Measurements from ENCODE around the gene CACNA2D2. TPM values are rescaled to one million over a fixed set of nuclear protein-coding genes. Genes with fewer than 3 reads are reported as not detected.

The CACNA2D2 gene
- total RNA-seq, 1 donor from 2014 or later: 1.0 TPM

GRCh38 chr3:50365842-50366220 is 137.6 kb downstream of the CACNA2D2 start:
- H3K9ac ChIP-seq (ENCODE audit: low read depth in 1 of 3, low read length in 3 of 3): no peak overlapping the region
- peak overlapping the region in 1 of 3 donors; percentile 51 for H3K4me3 ChIP-seq (ENCODE audit: low read length in 3 of 3)
- no peaks in the 10 kb centered on the region for H3K9me3 ChIP-seq (ENCODE audit: control insufficient read depth in 3 of 3, low read length in 3 of 3)
- H3K4me1 ChIP-seq (ENCODE audit: control insufficient read depth in 3 of 3, insufficient read depth in 3 of 3, low read length in 3 of 3): peaks cover 0 to 15% (median 11%) of the 10 kb centered on the region in 3 donors
- H3K27me3 ChIP-seq (ENCODE audit: control insufficient read depth in 3 of 3, insufficient read depth in 3 of 3, low read length in 3 of 3): peaks cover 0 to 4% (median under 1%) of the 10 kb centered on the region in 3 donors
- H3K27ac ChIP-seq (ENCODE audit: low read depth, low read length): no peak overlapping the region
- no peaks in the 10 kb centered on the region for H3K36me3 ChIP-seq (ENCODE audit: control insufficient read depth in 3 of 3, insufficient read depth in 3 of 3, low read length in 3 of 3)

DNA sequence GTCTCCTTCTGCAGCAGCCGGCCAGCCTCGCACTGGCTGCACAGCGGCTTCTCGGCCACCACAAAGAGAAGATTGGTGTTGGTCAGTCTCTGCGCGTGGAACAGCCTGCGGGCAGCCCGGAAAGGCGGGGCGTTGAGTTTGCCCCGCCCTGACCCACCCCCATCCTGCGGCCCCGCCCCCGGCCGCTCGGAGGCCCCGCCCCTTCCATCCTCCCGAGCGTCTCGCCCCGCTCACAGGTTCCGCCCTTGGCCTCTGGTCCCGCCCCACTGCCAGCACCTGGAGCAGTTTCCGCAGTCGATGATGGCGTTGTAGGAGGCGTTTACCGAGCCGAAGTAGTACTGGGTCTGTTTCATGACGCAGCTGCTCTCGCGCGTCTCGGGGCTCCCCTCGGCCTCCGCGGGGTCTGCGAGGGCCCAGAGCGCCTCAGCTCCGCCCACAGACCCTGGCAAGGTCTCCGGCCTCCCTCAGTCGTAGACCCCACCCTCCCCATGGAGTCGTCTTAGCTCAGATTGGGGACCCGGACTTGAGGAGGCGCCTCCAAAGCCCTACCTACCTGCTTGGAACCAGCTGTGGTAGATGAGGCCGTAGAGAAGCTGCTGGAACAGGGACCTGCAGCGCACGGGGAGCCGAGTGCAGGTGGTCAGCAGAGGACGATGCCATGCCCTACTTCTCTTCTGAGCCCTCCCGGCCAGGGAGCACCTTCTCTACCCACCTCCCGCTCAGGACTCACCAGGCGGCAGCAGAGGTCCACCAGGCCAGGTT is 138.2 kb downstream of the CACNA2D2 start:
- Histone ChIP-seq H3K4me1 (ENCODE audit: control insufficient read depth in 3 of 3, insufficient read depth in 3 of 3, low read length in 3 of 3) (peaks cover 0 to 15% (median 11%) of the 10 kb centered on the region in 3 donors), H3K9me3 (ENCODE audit: control insufficient read depth in 3 of 3, low read length in 3 of 3) (no peaks in the 10 kb centered on the region), H3K27me3 (ENCODE audit: control insufficient read depth in 3 of 3, insufficient read depth in 3 of 3, low read length in 3 of 3) (peaks cover 0 to 4% (median 0%) of the 10 kb centered on the region in 3 donors), H3K27ac (ENCODE audit: low read depth, low read length) (no peak overlapping the region), H3K4me3 (ENCODE audit: low read length in 3 of 3) (peak overlapping the region; percentile 51 to 63 (median 59)), H3K36me3 (ENCODE audit: control insufficient read depth in 3 of 3, insufficient read depth in 3 of 3, low read length in 3 of 3) (no peaks in the 10 kb centered on the region), H3K9ac (ENCODE audit: low read depth in 1 of 3, low read length in 3 of 3) (no peak overlapping the region)

GRCh38 chr3:50364573-50365079 is 138.8 kb downstream of the CACNA2D2 start:
- H3K9me3 ChIP-seq (ENCODE audit: control insufficient read depth in 3 of 3, low read length in 3 of 3): no peaks in the 10 kb centered on the region
- H3K4me3 ChIP-seq (ENCODE audit: low read length in 3 of 3): peak overlapping the region in 2 of 3 donors; percentile 41 to 60
- peaks cover 0 to 4% (median 0%) of the 10 kb centered on the region in 3 donors for H3K27me3 ChIP-seq (ENCODE audit: control insufficient read depth in 3 of 3, insufficient read depth in 3 of 3, low read length in 3 of 3)
- peaks cover 3 to 20% (median 14%) of the 10 kb centered on the region in 3 donors for H3K4me1 ChIP-seq (ENCODE audit: control insufficient read depth in 3 of 3, insufficient read depth in 3 of 3, low read length in 3 of 3)
- no peaks in the 10 kb centered on the region for H3K36me3 ChIP-seq (ENCODE audit: control insufficient read depth in 3 of 3, insufficient read depth in 3 of 3, low read length in 3 of 3)
- H3K9ac ChIP-seq (ENCODE audit: low read depth in 1 of 3, low read length in 3 of 3): peak overlapping the region in 2 of 3 donors; percentile 33 to 40
- no peak overlapping the region for H3K27ac ChIP-seq (ENCODE audit: low read depth, low read length)

- Histone ChIP-seq H3K9me3 (ENCODE audit: control insufficient read depth in 3 of 3, low read length in 3 of 3) (no peaks in the 10 kb centered on the region), H3K27ac (ENCODE audit: low read depth, low read length) (no peak overlapping the region), H3K36me3 (ENCODE audit: control insufficient read depth in 3 of 3, insufficient read depth in 3 of 3, low read length in 3 of 3) (peaks cover 27 to 31% (median 28%) of the 10 kb centered on the region in 3 donors), H3K27me3 (ENCODE audit: control insufficient read depth in 3 of 3, insufficient read depth in 3 of 3, low read length in 3 of 3) (no peaks in the 10 kb centered on the region), H3K4me1 (ENCODE audit: control insufficient read depth in 3 of 3, insufficient read depth in 3 of 3, low read length in 3 of 3) (peaks cover 45 to 58% (median 51%) of the 10 kb centered on the region in 3 donors), H3K9ac (ENCODE audit: low read depth in 1 of 3, low read length in 3 of 3) (peak overlapping the region in 1 of 3 donors; percentile 45), H3K4me3 (ENCODE audit: low read length in 3 of 3) (peak overlapping the region; percentile 54 to 100 (median 65))
Observed at GRCh38 chr3:50359760-50360110, 143.7 kb downstream of the CACNA2D2 start.

- Histone ChIP-seq H3K36me3 (ENCODE audit: control insufficient read depth in 3 of 3, insufficient read depth in 3 of 3, low read length in 3 of 3) (peaks cover 33 to 37% (median 34%) of the 10 kb centered on the region in 3 donors), H3K9ac (ENCODE audit: low read depth in 1 of 3, low read length in 3 of 3) (peak within 1 kb of the TSS; percentile 98 to 99 (median 98)), H3K4me3 (ENCODE audit: low read length in 3 of 3) (peak within 1 kb of the TSS; percentile 88 to 100 (median 99)), H3K4me1 (ENCODE audit: control insufficient read depth in 3 of 3, insufficient read depth in 3 of 3, low read length in 3 of 3) (peaks cover 46 to 54% (median 47%) of the 10 kb centered on the region in 3 donors), H3K9me3 (ENCODE audit: control insufficient read depth in 3 of 3, low read length in 3 of 3) (no peaks in the 10 kb centered on the region), H3K27me3 (ENCODE audit: control insufficient read depth in 3 of 3, insufficient read depth in 3 of 3, low read length in 3 of 3) (no peaks in the 10 kb centered on the region), H3K27ac (ENCODE audit: low read depth, low read length) (peak within 1 kb of the TSS; percentile 95)
Observed at GRCh38 chr3:50358911-50359759, 144.3 kb downstream of the CACNA2D2 start, which contains the start of gene TMEM115. TSS of gene TMEM115 (minus strand) at chr3:50359521. CDS start at chr3:50359063, 458 bp downstream.

- H3K36me3 ChIP-seq (ENCODE audit: control insufficient read depth in 3 of 3, insufficient read depth in 3 of 3, low read length in 3 of 3): peaks cover 40 to 43% (median 41%) of the 10 kb centered on the region in 3 donors
- H3K27me3 ChIP-seq (ENCODE audit: control insufficient read depth in 3 of 3, insufficient read depth in 3 of 3, low read length in 3 of 3): no peaks in the 10 kb centered on the region
- peak overlapping the region; percentile 95 for H3K27ac ChIP-seq (ENCODE audit: low read depth, low read length)
- peak overlapping the region; percentile 98 to 99 (median 98) for H3K9ac ChIP-seq (ENCODE audit: low read depth in 1 of 3, low read length in 3 of 3)
- peak overlapping the region; percentile 88 to 100 (median 99) for H3K4me3 ChIP-seq (ENCODE audit: low read length in 3 of 3)
- H3K4me1 ChIP-seq (ENCODE audit: control insufficient read depth in 3 of 3, insufficient read depth in 3 of 3, low read length in 3 of 3): peaks cover 46 to 56% (median 47%) of the 10 kb centered on the region in 3 donors
- H3K9me3 ChIP-seq (ENCODE audit: control insufficient read depth in 3 of 3, low read length in 3 of 3): no peaks in the 10 kb centered on the region
Observed at GRCh38 chr3:50358355-50358910, 145.0 kb downstream of the CACNA2D2 start.

- H3K27ac ChIP-seq (ENCODE audit: low read depth, low read length): peak overlapping the region; percentile 16
- H3K4me1 ChIP-seq (ENCODE audit: control insufficient read depth in 3 of 3, insufficient read depth in 3 of 3, low read length in 3 of 3): peaks cover 46 to 62% (median 47%) of the 10 kb centered on the region in 3 donors
Observed at GRCh38 chr3:50357481-50357880, 146.0 kb downstream of the CACNA2D2 start.

DNA sequence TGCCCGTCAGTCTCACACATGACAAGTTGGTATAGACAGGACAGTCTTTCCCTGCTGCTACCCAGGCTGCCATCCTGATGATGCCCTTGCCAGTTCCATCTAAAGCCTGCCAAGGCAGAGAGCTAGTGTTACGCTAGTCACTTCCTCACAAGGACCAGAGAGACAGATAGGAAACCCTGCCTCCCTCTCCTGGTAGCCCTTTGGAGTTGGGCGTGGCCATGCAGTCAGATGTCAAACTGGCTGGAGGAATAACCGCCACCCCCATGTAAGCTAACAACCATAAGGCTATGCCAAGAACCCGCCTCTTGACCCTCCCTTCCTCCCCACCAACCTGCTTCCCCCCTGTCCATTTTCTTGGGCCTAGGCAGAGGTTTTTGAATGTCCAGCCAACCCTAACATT is 146.9 kb downstream of the CACNA2D2 start:
- Histone ChIP-seq H3K4me3 (ENCODE audit: low read length in 3 of 3) (peak overlapping the region; percentile 88 to 100 (median 99)), H3K27me3 (ENCODE audit: control insufficient read depth in 3 of 3, insufficient read depth in 3 of 3, low read length in 3 of 3) (no peaks in the 10 kb centered on the region), H3K36me3 (ENCODE audit: control insufficient read depth in 3 of 3, insufficient read depth in 3 of 3, low read length in 3 of 3) (peaks cover 44 to 51% (median 47%) of the 10 kb centered on the region in 3 donors), H3K27ac (ENCODE audit: low read depth, low read length) (peak overlapping the region; percentile 26), H3K9me3 (ENCODE audit: control insufficient read depth in 3 of 3, low read length in 3 of 3) (no peaks in the 10 kb centered on the region), H3K9ac (ENCODE audit: low read depth in 1 of 3, low read length in 3 of 3) (peak overlapping the region; percentile 98 to 99 (median 98)), H3K4me1 (ENCODE audit: control insufficient read depth in 3 of 3, insufficient read depth in 3 of 3, low read length in 3 of 3) (peaks cover 49 to 67% (median 52%) of the 10 kb centered on the region in 3 donors)

More at GRCh38 chr3:50357481-50357880, 146.0 kb downstream of the CACNA2D2 start:
- no peaks in the 10 kb centered on the region for H3K9me3 ChIP-seq (ENCODE audit: control insufficient read depth in 3 of 3, low read length in 3 of 3)
- no peaks in the 10 kb centered on the region for H3K27me3 ChIP-seq (ENCODE audit: control insufficient read depth in 3 of 3, insufficient read depth in 3 of 3, low read length in 3 of 3)
- peaks cover 44 to 51% (median 47%) of the 10 kb centered on the region in 3 donors for H3K36me3 ChIP-seq (ENCODE audit: control insufficient read depth in 3 of 3, insufficient read depth in 3 of 3, low read length in 3 of 3)
- peak overlapping the region; percentile 98 to 99 (median 98) for H3K9ac ChIP-seq (ENCODE audit: low read depth in 1 of 3, low read length in 3 of 3)
- H3K4me3 ChIP-seq (ENCODE audit: low read length in 3 of 3): peak overlapping the region; percentile 88 to 100 (median 99)

DNA sequence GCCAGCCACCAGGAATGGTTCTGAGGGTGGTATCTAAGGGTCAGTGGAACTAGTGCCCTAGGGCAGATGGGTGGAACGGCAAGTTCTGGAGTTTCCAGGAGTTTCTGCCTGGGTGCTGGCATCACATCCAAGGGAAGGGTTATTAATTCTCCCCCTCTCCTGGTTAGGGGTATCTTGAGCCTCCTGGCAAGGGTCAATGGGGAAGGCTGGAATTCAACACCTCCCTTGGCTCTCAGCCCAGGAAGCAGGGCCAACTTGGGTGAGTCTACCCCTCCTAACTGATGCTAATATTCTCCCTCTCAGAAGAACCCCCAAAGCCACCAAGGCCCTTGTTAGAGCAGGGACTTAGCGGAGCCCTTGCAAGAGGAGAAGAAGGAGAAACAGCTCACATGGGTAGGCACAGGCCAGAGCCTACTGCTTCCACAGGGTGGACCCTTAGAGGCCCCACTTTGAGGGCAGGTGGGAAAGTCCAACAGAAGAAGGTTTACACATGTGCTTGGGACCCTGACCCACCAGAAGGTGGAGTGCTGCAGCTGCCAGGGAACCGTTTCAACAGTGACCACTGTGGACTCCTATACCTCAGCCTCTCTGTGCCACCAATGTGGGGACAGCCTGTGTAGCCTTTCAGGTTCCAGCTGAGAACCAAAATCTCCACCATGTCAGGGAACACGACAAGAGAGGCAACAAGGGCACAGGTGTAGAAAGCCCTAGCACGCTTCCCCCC is 147.4 kb downstream of the CACNA2D2 start:
- Histone ChIP-seq H3K9ac (ENCODE audit: low read depth in 1 of 3, low read length in 3 of 3) (peak overlapping the region; percentile 36 to 99 (median 98)), H3K9me3 (ENCODE audit: control insufficient read depth in 3 of 3, low read length in 3 of 3) (no peaks in the 10 kb centered on the region), H3K36me3 (ENCODE audit: control insufficient read depth in 3 of 3, insufficient read depth in 3 of 3, low read length in 3 of 3) (peaks cover 44 to 51% (median 47%) of the 10 kb centered on the region in 3 donors), H3K4me1 (ENCODE audit: control insufficient read depth in 3 of 3, insufficient read depth in 3 of 3, low read length in 3 of 3) (peaks cover 55 to 73% (median 58%) of the 10 kb centered on the region in 3 donors), H3K27ac (ENCODE audit: low read depth, low read length) (peak overlapping the region; percentile 26), H3K4me3 (ENCODE audit: low read length in 3 of 3) (peak overlapping the region; percentile 88 to 100 (median 99)), H3K27me3 (ENCODE audit: control insufficient read depth in 3 of 3, insufficient read depth in 3 of 3, low read length in 3 of 3) (no peaks in the 10 kb centered on the region)

Data from skeletal muscle tissue (tissue), 4 donors.